Hepatocyte (in vitro differentiated cells): ENCODE measurements around the gene PRKRIP1.
"Not testable (repeated sequence)": the region's sequence is repeated elsewhere in the genome, so short reads cannot be mapped to it uniquely, and the experiment has no call there.

Source experiments
- CTCF ChIP-seq: fragments of 200-600 bp; sonication (generic); IDR thresholded peaks from 2 replicates; pipeline ENCODE4 v1.5.1; 2016; ENCODE audit warnings: antibody characterized with exemption, mild to moderate bottlenecking; ENCODE audit not compliant: poor library complexity
- EZH2 ChIP-seq: fragments of 200-600 bp; sonication (generic); IDR thresholded peaks from 2 replicates; pipeline ENCODE4 v1.6.1; 2016; ENCODE audit warnings: antibody characterized with exemption, mild to moderate bottlenecking, borderline replicate concordance
- EZH2phosphoT487 ChIP-seq: fragments of 200-600 bp; sonication (generic); IDR thresholded peaks from one replicate; pipeline ENCODE4 v1.6.1; 2018; ENCODE audit warnings: antibody characterized with exemption, mild to moderate bottlenecking, low read depth, moderate library complexity; ENCODE audit not compliant: unreplicated experiment, severe bottlenecking

- not testable (repeated sequence) for TF ChIP-seq EZH2, EZH2phosphoT487
- TF ChIP-seq CTCF: peak; percentile 9
Observed at GRCh38 chr7:102363549-102364393, 32.4 kb upstream of the PRKRIP1 start.
